NB4 (cell line): ENCODE measurements around the gene CSMD2.

Experiments used
- MYC ChIP-seq: IDR thresholded peaks from 2 replicates; pipeline ENCODE4 v1.6.1; 2011; ENCODE audit warnings: low read depth, low read length
- POLR2A ChIP-seq: IDR thresholded peaks from 2 replicates; pipeline ENCODE4 v1.6.1; 2011; ENCODE audit warnings: mild to moderate bottlenecking; ENCODE audit not compliant: insufficient read length; ENCODE audit errors: extremely low read depth
- TF ChIP-seq, protein P1 (sequence below): IDR thresholded peaks from one replicate; pipeline ENCODE4 v1.5.1; 2012; ENCODE audit warnings: low read depth, low read length
- TF ChIP-seq, protein P2 (sequence below): IDR thresholded peaks from 2 replicates; pipeline ENCODE4 v1.6.1; 2011; ENCODE audit warnings: low read depth, low read length

- TF ChIP-seq, protein P1, sequence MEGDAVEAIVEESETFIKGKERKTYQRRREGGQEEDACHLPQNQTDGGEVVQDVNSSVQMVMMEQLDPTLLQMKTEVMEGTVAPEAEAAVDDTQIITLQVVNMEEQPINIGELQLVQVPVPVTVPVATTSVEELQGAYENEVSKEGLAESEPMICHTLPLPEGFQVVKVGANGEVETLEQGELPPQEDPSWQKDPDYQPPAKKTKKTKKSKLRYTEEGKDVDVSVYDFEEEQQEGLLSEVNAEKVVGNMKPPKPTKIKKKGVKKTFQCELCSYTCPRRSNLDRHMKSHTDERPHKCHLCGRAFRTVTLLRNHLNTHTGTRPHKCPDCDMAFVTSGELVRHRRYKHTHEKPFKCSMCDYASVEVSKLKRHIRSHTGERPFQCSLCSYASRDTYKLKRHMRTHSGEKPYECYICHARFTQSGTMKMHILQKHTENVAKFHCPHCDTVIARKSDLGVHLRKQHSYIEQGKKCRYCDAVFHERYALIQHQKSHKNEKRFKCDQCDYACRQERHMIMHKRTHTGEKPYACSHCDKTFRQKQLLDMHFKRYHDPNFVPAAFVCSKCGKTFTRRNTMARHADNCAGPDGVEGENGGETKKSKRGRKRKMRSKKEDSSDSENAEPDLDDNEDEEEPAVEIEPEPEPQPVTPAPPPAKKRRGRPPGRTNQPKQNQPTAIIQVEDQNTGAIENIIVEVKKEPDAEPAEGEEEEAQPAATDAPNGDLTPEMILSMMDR: no peak
- TF ChIP-seq, protein P2, sequence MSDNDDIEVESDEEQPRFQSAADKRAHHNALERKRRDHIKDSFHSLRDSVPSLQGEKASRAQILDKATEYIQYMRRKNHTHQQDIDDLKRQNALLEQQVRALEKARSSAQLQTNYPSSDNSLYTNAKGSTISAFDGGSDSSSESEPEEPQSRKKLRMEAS: no peak
- TF ChIP-seq POLR2A: no peak
- TF ChIP-seq MYC: no peak
Observed at GRCh38 chr1:33864460-33865389, 300.3 kb downstream of the CSMD2 start.
